Measurements from ENCODE around the gene EGLN1. TPM values are rescaled to one million over a fixed set of nuclear protein-coding genes. Genes with fewer than 3 reads are reported as not detected.

Gene EGLN1
- total and polyA plus RNA-seq, 3 donors from 2014 or later = 30.5 to 64.5 (median 47.7) TPM

DNA sequence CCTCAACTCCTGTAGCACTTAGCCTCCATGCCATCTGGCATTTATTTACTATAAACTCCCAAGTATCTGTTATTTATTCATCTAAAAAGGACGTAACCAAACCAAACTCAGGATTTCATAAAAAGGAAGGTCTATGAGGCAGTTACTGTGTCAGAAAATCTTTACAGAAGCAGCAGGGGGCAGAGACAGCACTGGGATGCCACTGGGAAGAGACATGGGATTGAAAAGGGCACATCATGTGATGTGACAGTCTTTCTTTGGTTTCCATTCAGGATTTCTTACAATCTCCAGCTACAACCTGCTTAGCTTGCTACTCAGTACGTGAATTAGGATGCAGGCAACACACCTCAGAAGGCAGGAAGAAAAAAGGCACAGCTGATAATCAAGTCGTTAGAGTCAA lies 52.8 kb downstream of the EGLN1 start:
- H3K27me3 ChIP-seq = no peaks in the 10 kb centered on the region
- H3K36me3 ChIP-seq (ENCODE audit: low read depth, missing control alignments) = no peaks in the 10 kb centered on the region
- no peak for DNase-seq
- WGBS, 2 donors = 76 to 80% methylated on average over 3 of the region's 3 CpGs
- no peak for TF ChIP-seq POLR2A (IDR thresholded peaks at IDR 0.05)
- TF ChIP-seq, protein P1, sequence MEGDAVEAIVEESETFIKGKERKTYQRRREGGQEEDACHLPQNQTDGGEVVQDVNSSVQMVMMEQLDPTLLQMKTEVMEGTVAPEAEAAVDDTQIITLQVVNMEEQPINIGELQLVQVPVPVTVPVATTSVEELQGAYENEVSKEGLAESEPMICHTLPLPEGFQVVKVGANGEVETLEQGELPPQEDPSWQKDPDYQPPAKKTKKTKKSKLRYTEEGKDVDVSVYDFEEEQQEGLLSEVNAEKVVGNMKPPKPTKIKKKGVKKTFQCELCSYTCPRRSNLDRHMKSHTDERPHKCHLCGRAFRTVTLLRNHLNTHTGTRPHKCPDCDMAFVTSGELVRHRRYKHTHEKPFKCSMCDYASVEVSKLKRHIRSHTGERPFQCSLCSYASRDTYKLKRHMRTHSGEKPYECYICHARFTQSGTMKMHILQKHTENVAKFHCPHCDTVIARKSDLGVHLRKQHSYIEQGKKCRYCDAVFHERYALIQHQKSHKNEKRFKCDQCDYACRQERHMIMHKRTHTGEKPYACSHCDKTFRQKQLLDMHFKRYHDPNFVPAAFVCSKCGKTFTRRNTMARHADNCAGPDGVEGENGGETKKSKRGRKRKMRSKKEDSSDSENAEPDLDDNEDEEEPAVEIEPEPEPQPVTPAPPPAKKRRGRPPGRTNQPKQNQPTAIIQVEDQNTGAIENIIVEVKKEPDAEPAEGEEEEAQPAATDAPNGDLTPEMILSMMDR (IDR thresholded peaks at IDR 0.05) = no peak
- no peak overlapping the region for H3K27ac ChIP-seq
- no peaks in the 10 kb centered on the region for H3K9me3 ChIP-seq
- H3K4me3 ChIP-seq = no peak overlapping the region
- intact Hi-C loops (cut with DNase I; ENCODE audit: low total_unique reads) = no loop called here
- no peaks in the 10 kb centered on the region for H3K4me1 ChIP-seq

DNA sequence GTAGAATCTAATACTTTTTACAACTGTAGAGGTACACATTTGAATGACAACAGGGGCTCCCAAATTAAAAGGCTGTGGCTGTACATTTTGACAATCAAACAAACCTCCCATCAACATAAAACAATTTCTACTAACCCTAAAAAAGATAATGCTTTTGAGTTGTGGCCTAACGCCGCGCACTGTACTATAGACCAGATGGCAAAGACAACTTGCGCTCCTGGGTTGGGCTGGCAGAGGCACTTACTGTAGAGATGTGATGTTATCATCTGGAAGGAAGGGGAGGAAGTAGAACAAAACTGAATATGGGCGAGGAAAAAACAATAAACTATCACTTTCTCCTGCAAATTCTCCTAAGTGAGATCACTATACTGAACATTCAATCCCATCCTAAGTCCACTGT lies 57.9 kb downstream of the EGLN1 start:
- intact Hi-C loops (cut with DNase I; ENCODE audit: low total_unique reads) = no loop called here
- Histone ChIP-seq H3K27me3 (no peaks in the 10 kb centered on the region), H3K4me1 (no peaks in the 10 kb centered on the region), H3K27ac (no peak overlapping the region), H3K9me3 (no peaks in the 10 kb centered on the region), H3K36me3 (ENCODE audit: low read depth, missing control alignments) (no peaks in the 10 kb centered on the region), H3K4me3 (no peak overlapping the region)
- TF ChIP-seq POLR2A (IDR thresholded peaks at IDR 0.05) = no peak
- TF ChIP-seq, protein P1 (IDR thresholded peaks at IDR 0.05) = no peak
- DNase-seq = no peak
- 94 to 95% methylated on average over 5 of the region's 5 CpGs for WGBS, 2 donors

DNA sequence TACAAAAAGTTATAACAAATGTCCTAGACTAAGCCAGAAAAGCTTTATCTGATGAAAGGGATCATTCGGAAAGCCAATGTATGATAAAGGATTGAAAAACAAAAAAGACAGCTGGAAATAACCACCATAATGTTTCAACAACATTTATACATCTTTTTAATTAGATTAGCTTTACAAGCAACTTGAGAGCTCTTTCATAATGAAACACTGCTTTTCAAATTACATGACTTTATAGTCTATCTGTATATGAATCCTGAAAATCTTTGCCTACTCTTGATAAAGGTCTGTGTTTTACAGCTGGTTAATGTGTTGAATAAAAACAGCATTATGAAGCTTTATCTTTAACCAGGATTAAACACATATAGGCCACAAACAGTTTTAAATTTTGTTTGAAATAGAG lies 58.5 kb downstream of the EGLN1 start:
- 57 to 68% methylated on average over 1 of the region's 1 CpG for WGBS, 2 donors
- Histone ChIP-seq H3K9me3 (no peaks in the 10 kb centered on the region), H3K36me3 (ENCODE audit: low read depth, missing control alignments) (no peaks in the 10 kb centered on the region), H3K4me3 (no peak overlapping the region), H3K27ac (no peak overlapping the region), H3K4me1 (no peaks in the 10 kb centered on the region), H3K27me3 (no peaks in the 10 kb centered on the region)
- DNase-seq = no peak
- no peak for TF ChIP-seq POLR2A (IDR thresholded peaks at IDR 0.05)
- intact Hi-C loops (cut with DNase I; ENCODE audit: low total_unique reads) = no loop called here

DNA sequence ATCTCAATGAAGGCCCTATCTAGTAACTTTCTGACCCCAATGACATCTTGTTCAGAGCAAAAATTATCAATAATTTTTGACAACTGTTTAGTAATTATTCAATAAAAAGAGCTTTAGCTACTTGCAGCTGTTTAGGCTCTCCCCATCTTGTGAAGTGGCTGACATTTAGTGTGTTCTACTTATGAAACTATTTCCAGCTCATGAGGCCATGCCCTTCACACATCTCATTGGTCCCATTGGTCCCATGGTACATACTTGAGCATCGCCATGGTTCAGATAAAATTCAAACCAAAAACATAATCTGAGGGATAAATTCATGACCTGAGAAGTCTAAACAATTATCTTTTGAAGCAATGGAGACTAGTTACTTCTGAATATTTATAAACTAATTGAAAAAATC lies 59.8 kb downstream of the EGLN1 start:
- Histone ChIP-seq H3K27ac (no peak overlapping the region), H3K4me1 (peaks cover 4% of the 10 kb centered on the region), H3K36me3 (ENCODE audit: low read depth, missing control alignments) (no peaks in the 10 kb centered on the region), H3K4me3 (no peak overlapping the region), H3K27me3 (no peaks in the 10 kb centered on the region), H3K9me3 (no peaks in the 10 kb centered on the region)
- intact Hi-C loops (cut with DNase I; ENCODE audit: low total_unique reads) = no loop called here
- no peak for DNase-seq
- TF ChIP-seq, protein P1 (IDR thresholded peaks at IDR 0.05) = no peak
- TF ChIP-seq POLR2A (IDR thresholded peaks at IDR 0.05) = no peak
- 83 to 88% methylated on average over 1 of the region's 1 CpG for WGBS, 2 donors

DNA sequence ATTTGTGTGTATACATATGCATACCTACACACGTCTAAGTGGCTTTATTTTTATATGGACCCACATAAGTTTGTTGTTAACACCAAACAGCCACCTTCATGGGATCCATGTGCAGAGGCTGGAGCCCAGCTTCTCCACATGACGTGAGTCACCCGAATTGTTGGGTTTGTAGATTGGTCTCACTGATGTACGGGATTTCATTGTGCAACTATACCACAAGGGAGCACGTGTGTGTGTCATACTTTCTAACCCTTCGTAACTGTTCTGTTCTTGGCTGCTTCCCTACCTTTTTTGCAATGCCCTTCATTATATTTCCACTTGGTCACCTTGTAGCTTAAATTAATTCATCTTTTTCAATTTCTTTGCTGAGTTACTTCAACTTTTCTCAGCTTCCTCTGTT lies 63.0 kb downstream of the EGLN1 start:
- no peak for DNase-seq
- no peak for TF ChIP-seq POLR2A (IDR thresholded peaks at IDR 0.05)
- TF ChIP-seq, protein P1 (IDR thresholded peaks at IDR 0.05) = no peak
- peaks cover 4% of the 10 kb centered on the region for H3K4me1 ChIP-seq
- no peak overlapping the region for H3K4me3 ChIP-seq
- H3K27me3 ChIP-seq = no peaks in the 10 kb centered on the region
- intact Hi-C loops (cut with DNase I; ENCODE audit: low total_unique reads) = no loop called here
- no peaks in the 10 kb centered on the region for H3K9me3 ChIP-seq
- no peak overlapping the region for H3K27ac ChIP-seq
- WGBS, 2 donors = 75 to 91% methylated on average over 6 of the region's 6 CpGs
- H3K36me3 ChIP-seq (ENCODE audit: low read depth, missing control alignments) = no peaks in the 10 kb centered on the region
